IMR-90 (cell line): ENCODE results near the gene PHACTR3.

ENCODE experiments used
- CHD1 ChIP-seq: IDR thresholded peaks from 2 replicates; pipeline ENCODE4 v1.6.1; 2012; ENCODE audit warnings: low read depth, low read length, improper control_type of control experiment
- CTCF ChIP-seq: conservative IDR thresholded peaks from 2 replicates; pipeline ENCODE4 v1.5.1; 2012; ENCODE audit warnings: mild to moderate bottlenecking, low read depth, low read length, improper control_type of control experiment
- FOS ChIP-seq: fragments of 150-350 bp; IDR thresholded peaks from 2 replicates; pipeline ENCODE4 v1.6.1; 2016; ENCODE audit warnings: low read depth, low read length
- MXI1 ChIP-seq: IDR thresholded peaks from 2 replicates; pipeline ENCODE4 v1.6.1; 2012; ENCODE audit warnings: low read depth, mild to moderate bottlenecking, low read length, moderate library complexity, borderline replicate concordance
- NFE2L2 ChIP-seq: fragments of 150-350 bp; IDR thresholded peaks from 2 replicates; pipeline ENCODE4 v1.6.1; 2016; ENCODE audit warnings: low read depth, mild to moderate bottlenecking, low read length
- POLR2A ChIP-seq: IDR thresholded peaks from 2 replicates; pipeline ENCODE4 v1.6.1; 2012; ENCODE audit warnings: mild to moderate bottlenecking, low read depth, low read length
- RAD21 ChIP-seq: IDR thresholded peaks from 2 replicates; pipeline ENCODE4 v1.6.1; 2012; ENCODE audit warnings: low read length, improper control_type of control experiment
- SMC3 ChIP-seq: fragments of 150-350 bp; IDR thresholded peaks from 2 replicates; pipeline ENCODE4 v1.6.1; 2016; ENCODE audit warnings: low read depth, mild to moderate bottlenecking, antibody characterized with exemption, low read length, moderate library complexity

- TF ChIP-seq CTCF (no peak), POLR2A (no peak), NFE2L2 (no peak), MXI1 (no peak), SMC3 (no peak), RAD21 (no peak), FOS (no peak), CHD1 (no peak)
These were observed 52.1 kb downstream of the PHACTR3 start for GRCh38 chr20:59656417-59656816.
